G401 (cell line): Measurements from ENCODE around the gene PCK2. TPM values are rescaled to one million over a fixed set of nuclear protein-coding genes. Genes with fewer than 3 reads are reported as not detected.

Experiments
- DNase-seq: peaks from one replicate; pipeline ENCODE4 v3.0.0-alpha.2; 2015; ENCODE audit warnings: low spot score
- in situ Hi-C: cut with HindIII; loops from 2 replicates; pipeline ENCODE4 v1.10.0; 2016; ENCODE audit warnings: low sequenced_read_pairs, mixed read lengths
- total RNA-seq: library from RNA; depleted of rRNA; stranded (reverse); fragments of >200 nt; shearing (Covaris generic); gene quantifications from 2 replicates; pipeline ENCODE4 v1.2.3, GENCODE V29; 2014

The PCK2 gene
- total RNA-seq, 1 experiment from 2014 or later = 64.7 TPM

- in situ Hi-C loops = no loop called here
- DNase-seq = no peak
Measured at GRCh38 chr14:24108336-24108874, 14.3 kb downstream of the PCK2 start.

- in situ Hi-C loops = no loop called here
- no peak for DNase-seq
Measured at GRCh38 chr14:24110060-24110459, 15.9 kb downstream of the PCK2 start.

- in situ Hi-C loops = no loop called here
- no peak for DNase-seq
Measured at GRCh38 chr14:24110523-24110922, 16.4 kb downstream of the PCK2 start.

- no peak for DNase-seq
- in situ Hi-C loops = no loop called here
Measured at GRCh38 chr14:24113379-24113800, 19.3 kb downstream of the PCK2 start.

GRCh38 chr14:24113801-24114531 lies 19.9 kb downstream of the PCK2 start:
- in situ Hi-C loops = no loop called here
- peak; percentile 90 for DNase-seq

- in situ Hi-C loops = no loop called here
Measured at GRCh38 chr14:24114532-24115421, 20.7 kb downstream of the PCK2 start, which contains the start of the genes DCAF11 and NRL. TSS of gene DCAF11 (plus strand) at chr14:24114777. CDS start at chr14:24115595, 818 bp downstream. TSS of gene NRL (minus strand) at chr14:24114949. CDS start at chr14:24082848, 32,101 bp downstream.

GRCh38 chr14:24115422-24116127 lies 21.5 kb downstream of the PCK2 start:
- in situ Hi-C loops = no loop called here
- no peak for DNase-seq

More at GRCh38 chr14:24114532-24115421, 20.7 kb downstream of the PCK2 start, which contains the start of the genes DCAF11 and NRL:
- peak; percentile 100 for DNase-seq

GRCh38 chr14:24116128-24116814 lies 22.2 kb downstream of the PCK2 start:
- no peak for DNase-seq
- in situ Hi-C loops = no loop called here

- in situ Hi-C loops = no loop called here
- DNase-seq = no peak
Measured at GRCh38 chr14:24117179-24117578, 23.1 kb downstream of the PCK2 start.

- in situ Hi-C loops = no loop called here
- no peak for DNase-seq
Measured at GRCh38 chr14:24119691-24120090, 25.6 kb downstream of the PCK2 start.

- in situ Hi-C loops = no loop called here
- no peak for DNase-seq
Measured at GRCh38 chr14:24121210-24121609, 27.1 kb downstream of the PCK2 start.

GRCh38 chr14:24122416-24122815 lies 28.3 kb downstream of the PCK2 start:
- DNase-seq = no peak
- in situ Hi-C loops = no loop called here

GRCh38 chr14:24122898-24123297 lies 28.8 kb downstream of the PCK2 start:
- in situ Hi-C loops = no loop called here
- DNase-seq = no peak

- no peak for DNase-seq
- in situ Hi-C loops = no loop called here
Measured at GRCh38 chr14:24123424-24124417, 29.6 kb downstream of the PCK2 start.

- DNase-seq = no peak
- in situ Hi-C loops = no loop called here
Measured at GRCh38 chr14:24126939-24127338, 32.8 kb downstream of the PCK2 start.

GRCh38 chr14:24127673-24128072 lies 33.6 kb downstream of the PCK2 start:
- in situ Hi-C loops = no loop called here
- DNase-seq = no peak

GRCh38 chr14:24129410-24129998 lies 35.4 kb downstream of the PCK2 start:
- in situ Hi-C loops = no loop called here
- no peak for DNase-seq
